HEK293 (cell line): Measurements from ENCODE around the gene CYP17A1.

ENCODE experiments used
- CTCF ChIA-PET: fragments of 350-600 bp; formaldehyde crosslinking; extraction: SDS; loops from one replicate; lab custom pipeline; 2021; ENCODE audit warnings: antibody characterized with exemption; lab: Yijun Ruan, JAX
- POLR2A ChIA-PET: fragments of 300-600 bp; formaldehyde crosslinking; extraction: SDS; loops from one replicate; lab custom pipeline; 2020; ENCODE audit warnings: antibody characterized with exemption, inconsistent platforms; lab: Yijun Ruan, JAX
- H3K27ac ChIP-seq: fragments of 200-500 bp; sonication (Bioruptor generic); 2 replicates; pipeline ENCODE4 v1.5.1; 2014; ENCODE audit warnings: low read depth, low read length, control low read depth, inconsistent platforms; ENCODE audit errors: extremely low read depth
- H3K36me3 ChIP-seq, 2 experiments: fragments of 200-500 bp in 1 of 2; sonication (Bioruptor generic) in 1 of 2; 1 replicate in 1 of 2; 2 replicates in 1 of 2; pipeline ENCODE4 v1.5.1; 2014 to 2017; ENCODE audit warnings: inconsistent platforms in 2 of 2, low read length in 2 of 2; ENCODE audit not compliant: control insufficient read depth in 2 of 2, insufficient read depth in 1 of 2
- H3K4me1 ChIP-seq: fragments of 200-500 bp; sonication (Bioruptor generic); 2 replicates; pipeline ENCODE4 v1.5.1; 2014; ENCODE audit warnings: mild to moderate bottlenecking, low read length, inconsistent platforms; ENCODE audit not compliant: control insufficient read depth, insufficient read depth
- H3K4me3 ChIP-seq: 2 replicates; pipeline ENCODE4 v1.5.1; 2011; ENCODE audit warnings: low read depth, mild to moderate bottlenecking, control low read depth, low read length, moderate library complexity
- H3K9me3 ChIP-seq: fragments of 200-500 bp; sonication (Bioruptor generic); 2 replicates; pipeline ENCODE4 v1.5.1; 2014; ENCODE audit warnings: low read depth, low read length, inconsistent platforms; ENCODE audit not compliant: control insufficient read depth, insufficient read depth
- EGR2 ChIP-seq: fragments of 450-650 bp; formaldehyde crosslinking; IDR thresholded peaks from 2 replicates; pipeline ENCODE4 v1.5.1; 2016; ENCODE audit warnings: low read depth, missing biosample characterization, missing genetic modification characterization
- IKZF3 ChIP-seq: fragments of 450-650 bp; IDR thresholded peaks from 2 replicates; pipeline ENCODE4 v1.5.0; 2018; ENCODE audit warnings: missing biosample characterization, mild to moderate bottlenecking, missing genetic modification characterization, moderate library complexity
- SCRT1 ChIP-seq: fragments of 450-650 bp; formaldehyde crosslinking; IDR thresholded peaks from 2 replicates; pipeline ENCODE4 v1.5.1; 2016; ENCODE audit warnings: missing biosample characterization, missing genetic modification characterization, borderline replicate concordance
- SCRT2 ChIP-seq: fragments of 450-650 bp; formaldehyde crosslinking; IDR thresholded peaks from 2 replicates; pipeline ENCODE4 v1.5.1; 2016; ENCODE audit warnings: missing biosample characterization, missing genetic modification characterization
- SP2 ChIP-seq: fragments of 450-650 bp; formaldehyde crosslinking; IDR thresholded peaks from 2 replicates; pipeline ENCODE4 v1.5.1; 2016; ENCODE audit warnings: missing biosample characterization, missing genetic modification characterization
- TRIM28 ChIP-seq: IDR thresholded peaks from 2 replicates; pipeline ENCODE4 v1.6.1; 2011; ENCODE audit warnings: low read length, control low read depth, borderline replicate concordance
- ZNF146 ChIP-seq: fragments of 450-650 bp; formaldehyde crosslinking; IDR thresholded peaks from 2 replicates; pipeline ENCODE4 v1.5.1; 2016; ENCODE audit warnings: missing biosample characterization, missing genetic modification characterization
- ZNF184 ChIP-seq: fragments of 450-650 bp; IDR thresholded peaks from 2 replicates; pipeline ENCODE4 v1.5.1; 2018; ENCODE audit warnings: missing biosample characterization, mild to moderate bottlenecking, missing genetic modification characterization
- ZNF274 ChIP-seq, 2 experiments: fragments of 200-500 bp in 1 of 2; fragments of 450-650 bp in 1 of 2; sonication (Bioruptor generic) in 1 of 2; formaldehyde crosslinking in 1 of 2; IDR thresholded peaks; 2 replicates each; pipeline versions ENCODE4 v1.5.1 to v1.6.1; 2014 to 2016; ENCODE audit warnings: borderline replicate concordance in 1 of 2, inconsistent platforms in 1 of 2, low read length in 1 of 2, missing biosample characterization in 1 of 2, missing genetic modification characterization in 1 of 2
- ZNF621 ChIP-seq: fragments of 450-650 bp; formaldehyde crosslinking; IDR thresholded peaks from 2 replicates; pipeline ENCODE4 v1.5.1; 2017; ENCODE audit warnings: missing biosample characterization, missing genetic modification characterization
- ZNF623 ChIP-seq: fragments of 450-650 bp; formaldehyde crosslinking; IDR thresholded peaks from 2 replicates; pipeline ENCODE4 v1.5.1; 2016; ENCODE audit warnings: missing biosample characterization, missing genetic modification characterization
- ZNF776 ChIP-seq: fragments of 450-650 bp; formaldehyde crosslinking; IDR thresholded peaks from 2 replicates; pipeline ENCODE4 v1.5.0; 2017; ENCODE audit warnings: missing biosample characterization, missing genetic modification characterization, borderline replicate concordance
- TF ChIP-seq, protein P1 (sequence below): fragments of 450-650 bp; formaldehyde crosslinking; IDR thresholded peaks from 2 replicates; pipeline ENCODE4 v1.5.1; 2016; ENCODE audit warnings: missing biosample characterization, missing genetic modification characterization
- TF ChIP-seq, protein P2 (sequence below): fragments of 450-650 bp; formaldehyde crosslinking; IDR thresholded peaks from 2 replicates; pipeline ENCODE4 v1.5.0; 2017; ENCODE audit warnings: missing biosample characterization, missing genetic modification characterization, borderline replicate concordance
- TF ChIP-seq, protein P3 (sequence below): fragments of 450-650 bp; formaldehyde crosslinking; IDR thresholded peaks from 2 replicates; pipeline ENCODE4 v1.5.1; 2016; ENCODE audit warnings: missing biosample characterization, missing genetic modification characterization

The CYP17A1 gene

DNA sequence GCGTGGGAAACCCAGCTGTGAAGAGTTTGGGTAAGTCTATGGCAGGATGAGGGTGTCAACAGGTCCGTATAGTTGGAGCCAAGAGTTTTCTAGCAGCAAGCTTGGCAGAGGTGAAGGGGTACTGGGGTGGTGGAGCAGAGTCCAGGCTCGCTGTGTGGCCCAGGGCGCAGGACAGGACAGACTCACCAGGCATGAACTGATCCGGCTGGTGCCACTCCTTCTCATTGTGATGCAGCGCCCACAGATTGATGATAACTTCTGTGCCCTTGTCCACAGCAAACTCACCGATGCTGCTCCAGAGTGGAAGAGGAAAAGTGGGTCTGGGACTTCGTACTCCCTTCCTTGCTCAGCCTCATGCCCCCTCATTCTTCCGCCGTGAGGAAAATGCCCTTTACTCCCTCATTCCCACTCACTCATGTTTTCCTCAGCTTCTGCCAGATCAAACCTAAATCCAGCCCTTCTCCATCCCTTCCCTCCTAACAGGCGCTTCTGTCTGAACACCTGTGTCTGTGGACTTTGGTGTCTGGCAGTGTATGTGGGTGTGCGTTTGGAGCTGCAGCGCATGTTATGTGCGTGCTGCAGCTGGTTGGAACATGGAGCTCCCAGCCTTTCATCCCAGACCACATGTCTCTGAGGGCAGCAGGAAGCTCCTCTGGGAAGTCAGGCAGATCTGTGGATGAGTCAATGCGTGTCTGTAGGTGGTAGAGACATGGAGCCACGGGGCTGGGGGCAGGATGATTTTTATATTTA, 5.7 kb downstream of the CYP17A1 start:
- Histone ChIP-seq H3K4me1 (no peaks in the 10 kb centered on the region), H3K27ac (no peak overlapping the region), H3K36me3 (no peaks in the 10 kb centered on the region), H3K4me3 (no peak overlapping the region), H3K9me3 (no peaks in the 10 kb centered on the region)
- POLR2A ChIA-PET, result interaction anchor here (0.9 kb wide), 1 partner anchor 91 kb away, joined by 3 read pairs; no protein-coding TSS in a partner anchor
- TF ChIP-seq EGR2 (no peak), IKZF3 (no peak), ZNF621 (tag by site-specific recombination) (no peak), ZNF776 (tag by site-specific recombination) (no peak), ZNF184 (no peak), SCRT2 (tag by site-specific recombination) (peak; percentile 80), SCRT1 (0 out of 2 replicates have a peak, but pooled peaks have one; percentile 28), ZNF146 (tag by site-specific recombination) (no peak), ZNF623 (tag by site-specific recombination) (no peak)
- TF ChIP-seq, protein P1, sequence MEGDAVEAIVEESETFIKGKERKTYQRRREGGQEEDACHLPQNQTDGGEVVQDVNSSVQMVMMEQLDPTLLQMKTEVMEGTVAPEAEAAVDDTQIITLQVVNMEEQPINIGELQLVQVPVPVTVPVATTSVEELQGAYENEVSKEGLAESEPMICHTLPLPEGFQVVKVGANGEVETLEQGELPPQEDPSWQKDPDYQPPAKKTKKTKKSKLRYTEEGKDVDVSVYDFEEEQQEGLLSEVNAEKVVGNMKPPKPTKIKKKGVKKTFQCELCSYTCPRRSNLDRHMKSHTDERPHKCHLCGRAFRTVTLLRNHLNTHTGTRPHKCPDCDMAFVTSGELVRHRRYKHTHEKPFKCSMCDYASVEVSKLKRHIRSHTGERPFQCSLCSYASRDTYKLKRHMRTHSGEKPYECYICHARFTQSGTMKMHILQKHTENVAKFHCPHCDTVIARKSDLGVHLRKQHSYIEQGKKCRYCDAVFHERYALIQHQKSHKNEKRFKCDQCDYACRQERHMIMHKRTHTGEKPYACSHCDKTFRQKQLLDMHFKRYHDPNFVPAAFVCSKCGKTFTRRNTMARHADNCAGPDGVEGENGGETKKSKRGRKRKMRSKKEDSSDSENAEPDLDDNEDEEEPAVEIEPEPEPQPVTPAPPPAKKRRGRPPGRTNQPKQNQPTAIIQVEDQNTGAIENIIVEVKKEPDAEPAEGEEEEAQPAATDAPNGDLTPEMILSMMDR (tag by site-specific recombination), result no peak
- TF ChIP-seq, protein P2, sequence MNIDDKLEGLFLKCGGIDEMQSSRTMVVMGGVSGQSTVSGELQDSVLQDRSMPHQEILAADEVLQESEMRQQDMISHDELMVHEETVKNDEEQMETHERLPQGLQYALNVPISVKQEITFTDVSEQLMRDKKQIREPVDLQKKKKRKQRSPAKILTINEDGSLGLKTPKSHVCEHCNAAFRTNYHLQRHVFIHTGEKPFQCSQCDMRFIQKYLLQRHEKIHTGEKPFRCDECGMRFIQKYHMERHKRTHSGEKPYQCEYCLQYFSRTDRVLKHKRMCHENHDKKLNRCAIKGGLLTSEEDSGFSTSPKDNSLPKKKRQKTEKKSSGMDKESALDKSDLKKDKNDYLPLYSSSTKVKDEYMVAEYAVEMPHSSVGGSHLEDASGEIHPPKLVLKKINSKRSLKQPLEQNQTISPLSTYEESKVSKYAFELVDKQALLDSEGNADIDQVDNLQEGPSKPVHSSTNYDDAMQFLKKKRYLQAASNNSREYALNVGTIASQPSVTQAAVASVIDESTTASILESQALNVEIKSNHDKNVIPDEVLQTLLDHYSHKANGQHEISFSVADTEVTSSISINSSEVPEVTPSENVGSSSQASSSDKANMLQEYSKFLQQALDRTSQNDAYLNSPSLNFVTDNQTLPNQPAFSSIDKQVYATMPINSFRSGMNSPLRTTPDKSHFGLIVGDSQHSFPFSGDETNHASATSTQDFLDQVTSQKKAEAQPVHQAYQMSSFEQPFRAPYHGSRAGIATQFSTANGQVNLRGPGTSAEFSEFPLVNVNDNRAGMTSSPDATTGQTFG (tag by site-specific recombination), result no peak
- CTCF ChIA-PET, result interaction anchor here (0.6 to 3.0 kb wide), 4 partner anchors 72 to 88 kb away, joined by 3 to 16 read pairs (median 4); partner anchors contain the start of gene WBP1L

DNA sequence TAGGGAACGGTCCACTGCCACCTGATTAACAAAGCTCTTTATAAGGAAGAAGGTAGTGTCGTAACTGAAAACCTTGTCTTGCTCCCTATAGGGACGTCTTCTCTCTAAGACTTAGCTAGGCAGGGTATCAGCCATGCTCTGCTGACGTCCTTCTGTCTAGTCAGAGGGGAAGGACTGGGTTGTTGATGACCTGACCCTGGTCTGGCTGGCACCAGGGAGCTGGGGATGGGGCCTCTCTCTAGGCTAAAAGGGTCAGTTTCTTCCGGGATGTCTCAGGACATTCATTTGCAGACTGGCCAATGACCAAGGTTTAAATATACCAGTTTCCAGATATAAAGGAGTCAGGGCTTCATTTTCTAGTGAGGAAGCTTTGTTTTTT, 9.6 kb downstream of the CYP17A1 start:
- H3K9me3 ChIP-seq, result no peaks in the 10 kb centered on the region
- CTCF ChIA-PET, result interaction anchor here (0.6 kb wide), 1 partner anchor 1386 kb away, joined by 4 read pairs; no protein-coding TSS in a partner anchor
- POLR2A ChIA-PET, result no interaction called here
- no peak overlapping the region for H3K4me3 ChIP-seq
- no peak overlapping the region for H3K27ac ChIP-seq
- H3K4me1 ChIP-seq, result no peaks in the 10 kb centered on the region
- TF ChIP-seq ZNF274 (IDR thresholded peaks at IDR 0.05; ENCODE audit: low read length) (no peak), ZNF274 (tag by site-specific recombination; IDR thresholded peaks at IDR 0.05; ENCODE audit: borderline replicate concordance) (no peak), TRIM28 (no peak), SP2 (tag by site-specific recombination) (no peak)
- TF ChIP-seq, protein P3, sequence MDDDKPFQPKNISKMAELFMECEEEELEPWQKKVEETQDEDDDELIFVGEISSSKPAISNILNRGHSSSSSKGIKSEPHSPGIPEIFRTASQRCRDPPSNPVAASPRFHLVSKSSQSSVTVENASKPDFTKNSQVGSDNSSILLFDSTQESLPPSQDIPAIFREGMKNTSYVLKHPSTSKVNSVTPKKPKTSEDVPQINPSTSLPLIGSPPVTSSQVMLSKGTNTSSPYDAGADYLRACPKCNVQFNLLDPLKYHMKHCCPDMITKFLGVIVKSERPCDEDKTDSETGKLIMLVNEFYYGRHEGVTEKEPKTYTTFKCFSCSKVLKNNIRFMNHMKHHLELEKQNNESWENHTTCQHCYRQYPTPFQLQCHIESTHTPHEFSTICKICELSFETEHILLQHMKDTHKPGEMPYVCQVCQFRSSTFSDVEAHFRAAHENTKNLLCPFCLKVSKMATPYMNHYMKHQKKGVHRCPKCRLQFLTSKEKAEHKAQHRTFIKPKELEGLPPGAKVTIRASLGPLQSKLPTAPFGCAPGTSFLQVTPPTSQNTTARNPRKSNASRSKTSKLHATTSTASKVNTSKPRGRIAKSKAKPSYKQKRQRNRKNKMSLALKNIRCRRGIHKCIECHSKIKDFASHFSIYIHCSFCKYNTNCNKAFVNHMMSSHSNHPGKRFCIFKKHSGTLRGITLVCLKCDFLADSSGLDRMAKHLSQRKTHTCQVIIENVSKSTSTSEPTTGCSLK (tag by site-specific recombination), result no peak
- H3K36me3 ChIP-seq, result no peaks in the 10 kb centered on the region
